Stimulated activated naive CD8-positive, alpha-beta T cell treated with anti-CD3 and anti-CD28 coated beads, Interleukin-15, Interleukin-2, amounts not matched to agents 100 U/mL and 50 U/mL, for 24 hours (primary cell): ENCODE data around the gene SDC1.

Experiments used
- ATAC-seq: fragments of 150-1000 bp; cut with Tn5 transposase; one replicate; pipeline ENCODE4 v1.10.0; 2021
- DNase-seq: peaks from one replicate; pipeline ENCODE4 v3.0.0; 2021

SDC1 gene

DNA sequence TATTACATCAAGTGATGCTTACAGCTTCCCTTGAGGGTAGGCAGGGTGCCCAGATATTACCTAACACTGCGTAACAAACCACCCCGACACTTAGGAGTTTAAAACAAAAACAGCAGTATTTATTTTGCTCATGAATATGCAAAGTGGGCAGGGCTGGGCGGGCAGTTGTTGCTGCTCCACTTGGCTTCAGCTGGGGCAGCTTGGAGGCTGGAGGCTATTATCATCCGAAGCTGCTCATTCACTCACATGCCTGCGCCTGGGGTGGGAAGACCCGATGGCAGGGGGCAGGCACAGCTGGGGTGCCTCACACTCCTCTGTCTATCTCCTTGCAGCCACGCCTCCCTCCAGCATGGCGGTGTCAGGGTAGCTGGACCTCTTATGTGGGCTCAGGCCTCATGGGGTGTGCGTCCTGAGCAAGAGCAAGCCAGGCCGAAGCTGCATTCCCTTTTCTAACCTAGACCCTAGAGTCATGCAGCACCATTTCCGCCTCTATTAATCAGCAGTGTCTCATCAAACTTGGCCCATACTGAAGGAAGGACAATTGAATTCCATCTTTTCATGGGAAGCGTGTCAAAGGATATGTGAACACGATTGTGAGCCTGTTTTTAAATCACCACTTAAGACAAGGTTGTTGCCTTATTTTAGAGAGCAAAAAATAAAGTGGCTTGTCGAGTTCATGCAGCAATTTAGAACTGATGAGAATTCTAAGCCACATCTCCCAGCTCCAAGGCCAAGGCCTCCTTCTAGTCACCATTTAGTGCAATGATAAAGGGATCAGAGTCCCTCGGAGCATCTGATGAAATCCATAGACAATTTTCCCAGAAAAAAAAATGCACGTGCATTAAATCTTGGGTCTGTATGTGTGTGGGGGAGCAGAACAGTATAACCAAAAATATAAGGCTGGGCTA is 54.9 kb downstream of the SDC1 start:
- DNase-seq, result no peak
- ATAC-seq, result no peak

DNA sequence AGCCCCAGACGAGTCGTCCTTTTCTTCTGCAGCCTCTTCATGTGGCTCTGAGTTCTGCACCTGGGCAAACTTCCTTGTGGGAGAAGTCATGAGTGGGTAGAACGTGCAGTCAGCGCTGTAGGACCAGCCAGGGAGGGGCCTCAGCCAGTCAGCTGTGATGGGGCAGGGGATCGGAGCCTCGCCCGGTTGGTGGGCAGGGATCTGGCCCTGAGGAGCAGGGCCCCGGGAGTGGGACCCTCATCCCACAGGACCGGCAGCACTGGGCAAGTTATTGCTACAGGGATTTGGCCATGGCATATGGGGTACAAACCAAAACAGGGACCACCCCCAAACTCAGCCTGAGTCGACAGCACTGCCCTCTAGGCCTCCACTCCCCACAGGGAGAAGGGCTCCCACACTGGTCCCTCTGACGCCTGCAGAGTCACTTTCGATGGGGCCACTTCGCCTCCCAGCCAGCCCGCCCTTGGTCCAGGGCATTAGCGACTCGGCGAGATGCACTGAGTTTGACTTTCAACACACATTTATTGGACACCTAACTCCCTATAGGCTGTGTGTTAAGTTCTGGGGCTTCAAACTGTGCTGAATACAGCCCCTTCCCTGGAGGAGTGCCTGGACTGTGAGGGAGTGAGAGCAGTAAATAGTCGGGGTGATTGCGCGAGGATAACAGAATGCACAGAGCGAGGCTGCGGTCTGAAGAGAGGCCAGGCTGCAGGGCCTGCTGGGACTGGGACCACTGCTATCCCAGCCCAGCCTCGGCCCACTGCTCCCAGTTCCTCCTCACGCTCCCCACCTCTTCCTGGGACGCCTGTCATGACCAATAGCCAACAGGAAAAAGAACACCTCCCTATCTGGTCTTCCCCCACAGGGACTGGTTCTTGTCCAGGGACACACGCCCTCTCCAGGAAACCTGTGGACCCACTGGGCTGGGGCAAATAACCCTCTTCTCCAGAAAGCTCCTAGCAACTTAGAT is 55.9 kb downstream of the SDC1 start:
- DNase-seq (no peak), ATAC-seq (no peak)

DNA sequence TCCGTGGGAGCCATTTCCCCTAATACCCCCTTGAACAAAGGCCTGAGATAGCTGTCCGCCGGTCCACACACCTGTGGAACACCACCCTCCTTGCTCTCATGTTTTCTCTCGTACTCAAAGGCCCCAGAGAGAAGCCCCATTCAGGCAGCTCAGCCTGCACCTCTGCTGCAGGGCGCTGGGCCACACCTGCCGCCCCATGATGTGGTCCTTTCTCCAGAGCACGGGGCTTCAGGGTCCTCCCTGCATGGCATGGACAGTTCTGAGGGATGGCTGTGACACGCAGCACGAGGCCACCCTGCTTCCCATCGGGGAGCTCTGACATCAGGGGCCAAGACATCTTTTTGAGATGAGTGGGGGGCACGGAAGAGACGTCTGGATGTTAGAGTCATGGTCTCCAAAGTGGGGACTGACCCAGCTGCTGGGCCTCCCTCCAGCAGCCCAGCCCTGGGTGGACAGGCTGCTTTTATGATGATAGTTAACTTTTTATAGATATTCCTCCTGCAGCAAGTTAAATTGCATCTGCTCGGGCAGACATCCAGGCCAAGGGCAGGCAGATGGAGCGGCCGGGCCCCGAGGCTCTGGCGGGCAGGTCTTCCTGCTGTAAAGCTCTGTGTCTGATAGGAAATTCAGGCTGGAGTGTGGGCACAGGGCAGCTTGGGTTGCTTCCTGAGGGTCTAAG is 56.7 kb downstream of the SDC1 start:
- ATAC-seq (no peak), DNase-seq (no peak)

DNA sequence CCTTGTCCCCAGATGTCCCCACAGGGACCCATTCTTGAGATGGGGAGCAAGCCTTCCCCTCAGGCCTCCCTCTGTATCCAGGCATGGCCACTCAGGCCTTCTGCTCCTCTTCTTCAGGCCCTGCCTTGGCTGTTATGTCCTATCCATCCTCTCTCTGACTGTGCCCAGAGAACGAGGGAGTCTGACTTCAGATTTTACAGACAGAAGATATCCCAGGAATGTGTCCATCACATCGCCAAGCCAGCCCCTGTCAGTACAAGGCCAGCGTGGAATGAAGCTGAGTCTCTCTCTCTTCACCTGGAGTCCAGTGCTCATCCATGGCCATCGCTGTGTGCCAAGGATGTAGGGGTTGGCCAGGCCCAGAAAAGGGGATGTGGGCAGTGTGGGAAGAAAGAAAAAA is 57.6 kb downstream of the SDC1 start:
- ATAC-seq (no peak), DNase-seq (no peak)

DNA sequence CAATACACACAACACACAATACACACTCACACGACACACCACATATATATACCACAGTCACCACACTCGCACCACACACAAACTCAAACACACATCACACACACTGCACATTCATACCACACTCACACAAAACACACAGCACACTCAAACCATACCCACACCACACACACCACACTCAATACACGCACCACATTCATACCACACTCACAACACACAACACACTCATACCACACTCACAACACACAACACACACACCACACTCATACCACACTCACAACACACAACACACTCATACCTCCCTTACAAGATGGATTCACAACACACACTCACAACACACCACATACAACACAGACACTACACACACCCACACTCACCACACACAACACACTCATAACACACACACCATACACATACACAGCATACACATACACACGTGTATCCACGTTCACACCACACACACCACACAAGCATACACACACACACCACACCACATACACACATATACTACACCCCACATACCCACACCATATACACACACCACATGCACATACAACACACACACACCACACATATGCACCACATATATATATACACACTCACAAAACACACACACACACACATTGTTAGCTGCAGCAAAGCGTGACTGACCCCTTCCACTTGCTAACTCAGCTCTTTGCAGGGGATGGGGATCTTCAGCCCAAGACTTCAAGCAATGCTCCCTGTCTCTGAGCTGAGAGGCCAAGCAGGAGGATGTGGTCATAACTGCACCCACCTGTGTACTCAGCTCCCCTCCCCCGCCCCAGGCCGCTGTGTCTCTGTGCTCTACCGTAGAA is 59.0 kb downstream of the SDC1 start:
- DNase-seq (no peak), ATAC-seq (peak; percentile 6)

DNA sequence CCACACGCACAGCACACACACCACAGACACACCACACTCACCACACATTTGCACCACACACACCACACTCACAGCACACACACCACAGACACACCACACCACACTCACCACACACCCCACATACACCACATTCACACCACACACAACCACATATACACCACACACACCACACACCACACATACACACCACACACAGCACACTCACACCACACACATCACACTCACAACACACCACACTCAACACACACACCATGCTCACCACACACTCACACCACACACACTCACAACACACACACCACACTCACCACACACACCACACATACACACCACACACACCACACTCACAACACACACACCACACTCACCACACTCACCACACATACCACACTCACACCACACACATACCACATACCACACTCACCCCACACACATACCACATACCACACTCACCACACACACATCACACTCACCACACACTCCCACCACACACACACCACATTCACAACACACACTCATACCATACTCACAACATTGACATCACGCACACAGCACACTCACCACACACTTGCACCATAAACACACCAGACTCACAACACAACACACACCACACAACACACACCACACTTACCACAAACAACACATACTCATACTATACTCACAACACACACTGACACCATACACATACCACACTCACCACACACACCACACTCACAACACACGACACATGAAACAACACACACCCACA is 60.0 kb downstream of the SDC1 start:
- ATAC-seq, result no peak
- DNase-seq, result no peak

DNA sequence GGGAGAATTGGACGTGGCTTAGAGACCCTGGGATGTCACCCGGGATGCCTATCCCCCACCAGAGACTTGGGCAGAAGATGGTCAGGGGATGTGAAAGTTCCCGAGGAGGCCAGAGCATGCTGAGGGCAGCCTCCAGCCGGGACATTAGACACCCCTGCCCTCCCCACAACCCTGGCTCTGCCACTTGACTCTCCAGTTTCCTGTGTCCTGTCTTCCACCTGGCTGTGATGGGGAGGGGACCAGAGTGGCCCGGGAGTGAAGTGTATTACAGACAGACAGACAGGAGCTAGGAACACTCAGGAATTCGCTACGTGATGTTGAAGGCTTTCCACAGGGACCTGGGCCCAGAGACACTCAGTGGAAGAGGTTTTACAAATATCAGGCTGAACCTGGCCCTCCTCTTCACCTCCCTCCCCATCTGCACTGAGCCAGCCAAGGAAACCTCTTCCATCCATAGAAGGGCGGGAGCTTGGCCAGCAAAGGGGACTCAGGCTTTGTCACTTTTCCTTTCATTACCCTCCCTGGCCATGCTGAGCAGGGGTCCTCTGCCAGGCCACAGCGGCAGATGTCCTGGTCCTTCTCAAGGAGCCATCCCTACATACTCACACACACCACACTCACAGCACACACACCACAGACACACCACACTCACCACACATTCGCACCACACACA is 60.7 kb downstream of the SDC1 start:
- DNase-seq (no peak), ATAC-seq (no peak)

DNA sequence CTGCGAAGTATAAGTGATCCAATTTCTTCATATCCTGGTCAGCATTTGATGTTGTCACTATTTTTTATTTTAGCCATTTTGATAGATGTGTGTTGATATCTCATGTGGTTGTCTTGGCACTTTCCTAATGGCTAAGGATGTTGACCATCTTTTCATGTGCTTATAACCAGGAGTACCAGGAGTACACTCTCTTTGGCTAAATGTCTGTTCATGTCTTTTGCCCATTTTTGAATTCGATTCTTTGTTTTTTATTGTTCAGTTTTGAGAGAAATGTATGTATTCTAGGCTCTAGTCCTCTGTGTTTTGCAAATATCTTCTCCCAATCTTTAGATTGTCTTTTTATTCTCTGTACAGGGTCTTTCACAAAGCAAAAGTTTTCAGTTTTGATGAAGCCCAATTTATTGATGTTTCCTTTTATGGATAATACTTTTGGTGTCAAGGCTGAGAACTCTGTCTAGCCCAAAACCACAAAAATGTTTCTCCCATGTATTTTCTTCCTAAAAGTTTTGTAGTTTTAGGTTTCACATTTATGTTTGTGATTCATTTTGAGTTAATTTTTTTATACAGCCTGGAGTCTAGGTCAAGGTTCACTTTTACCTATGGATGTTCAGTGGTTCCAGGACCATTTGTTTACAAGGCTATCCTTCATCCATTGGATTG is 65.4 kb downstream of the SDC1 start:
- no peak for ATAC-seq
- no peak for DNase-seq

DNA sequence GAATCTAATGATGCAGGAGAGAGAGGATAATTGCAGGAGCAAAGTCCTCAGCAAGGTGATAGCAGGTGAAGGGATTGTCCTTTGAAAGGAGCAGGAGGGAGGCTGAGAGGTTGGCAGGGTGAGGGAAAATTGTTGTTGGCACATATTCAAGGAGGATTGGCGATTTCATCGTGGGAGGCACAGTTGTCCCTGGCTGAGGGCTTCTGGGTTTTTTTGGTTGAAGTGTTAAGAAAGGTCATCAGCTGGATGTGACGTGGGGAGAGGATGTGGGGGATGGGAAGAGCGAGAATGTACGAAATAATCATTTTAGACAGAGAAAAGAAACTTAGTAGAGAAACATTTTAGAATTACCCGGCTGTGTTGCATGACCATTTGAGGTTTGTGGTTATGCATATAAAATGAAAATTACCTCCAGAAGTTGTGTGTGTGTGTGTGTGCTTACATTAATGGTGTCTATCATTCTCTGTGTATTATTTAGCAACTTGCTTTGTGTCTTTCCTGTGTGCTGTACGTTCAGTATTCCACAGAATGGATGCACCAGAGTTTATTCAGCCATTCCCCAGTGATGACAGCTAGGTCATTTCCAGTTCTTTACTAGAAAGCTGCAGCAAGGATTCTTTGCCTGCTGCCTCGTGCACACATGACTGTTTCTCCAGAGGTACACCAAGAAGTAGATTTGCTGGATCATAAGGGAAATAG is 67.6 kb downstream of the SDC1 start:
- DNase-seq (no peak), ATAC-seq (no peak)

DNA sequence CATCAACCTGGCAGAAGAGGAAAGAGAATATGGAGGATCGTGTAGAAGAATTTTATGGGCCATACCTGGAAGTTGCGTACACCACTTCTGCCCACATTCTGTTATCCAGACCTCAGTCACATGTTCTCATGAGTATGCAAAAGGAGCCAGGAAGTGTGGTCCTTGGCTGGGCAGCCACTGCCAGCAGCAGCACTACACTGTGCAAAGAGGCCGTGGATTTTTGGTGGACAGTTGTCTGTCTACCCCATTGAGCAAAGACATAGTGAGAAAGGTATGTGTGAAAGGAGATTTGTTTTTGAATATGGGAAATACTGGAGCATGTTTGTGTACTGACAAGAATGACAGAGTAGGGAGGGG is 68.1 kb downstream of the SDC1 start:
- ATAC-seq (no peak), DNase-seq (no peak)

DNA sequence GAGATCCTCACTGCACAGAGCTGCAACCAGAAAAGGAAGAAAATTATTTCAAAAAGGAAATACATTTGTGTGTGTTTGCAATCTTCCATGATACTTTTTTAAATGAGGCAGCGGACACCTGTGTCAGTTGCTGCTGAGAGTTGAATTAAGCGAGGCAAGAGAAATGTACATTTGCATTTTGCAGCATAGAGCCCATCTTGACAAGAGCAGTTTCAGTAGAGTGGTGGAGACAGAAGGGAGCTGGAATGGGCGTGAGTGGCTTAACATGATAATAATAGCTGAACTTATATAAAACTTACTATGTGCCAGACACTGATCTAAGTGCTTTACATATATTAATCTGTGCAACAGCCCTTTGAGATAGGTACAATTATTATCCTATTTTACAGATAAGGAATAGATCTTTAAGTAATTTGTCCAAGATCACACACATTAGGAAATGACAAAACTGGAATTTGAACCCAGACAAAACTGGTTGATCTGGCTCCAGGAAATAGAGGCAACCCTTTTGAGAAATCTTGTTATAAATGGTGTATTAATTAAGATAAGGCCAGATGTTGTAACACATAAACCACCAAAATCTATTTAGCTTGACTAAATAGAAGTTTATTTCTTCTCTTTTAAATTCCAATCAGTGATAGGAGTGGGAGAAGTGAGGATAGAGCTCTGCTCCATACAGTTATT is 68.7 kb downstream of the SDC1 start:
- no peak for DNase-seq
- no peak for ATAC-seq

DNA sequence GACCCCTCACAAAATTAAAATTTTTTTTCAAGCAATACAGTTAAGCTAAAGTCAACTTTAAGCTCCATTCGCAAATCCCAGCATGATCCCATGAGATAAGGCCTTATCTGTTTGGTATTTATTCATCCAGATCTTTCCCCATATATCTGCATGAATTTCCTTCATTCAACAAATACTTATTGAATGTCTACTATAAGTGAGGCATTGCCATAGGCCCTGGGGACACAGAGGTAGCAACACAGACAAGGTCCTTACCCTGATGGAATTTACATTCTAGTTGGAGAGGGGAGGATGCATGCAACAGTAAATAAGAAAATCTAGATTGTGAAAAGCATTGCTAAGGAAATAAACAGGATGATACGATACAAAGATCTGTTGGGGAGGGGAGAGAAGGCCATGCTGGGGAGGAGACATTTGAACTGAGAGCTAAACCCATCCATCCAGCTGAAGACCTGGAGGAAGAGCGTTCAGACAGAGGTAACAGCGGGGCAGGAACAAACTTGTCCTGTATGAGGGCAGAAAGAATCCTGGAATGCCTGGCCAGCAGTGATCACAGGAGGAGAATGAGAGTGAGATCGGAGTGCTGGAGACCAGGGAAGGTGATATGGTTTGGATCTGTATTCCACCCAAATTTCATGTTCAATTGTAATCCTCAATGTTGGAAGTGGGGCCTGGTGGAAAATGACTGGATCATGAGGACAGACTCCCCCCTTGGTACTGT is 71.6 kb downstream of the SDC1 start:
- no peak for DNase-seq
- no peak for ATAC-seq

DNA sequence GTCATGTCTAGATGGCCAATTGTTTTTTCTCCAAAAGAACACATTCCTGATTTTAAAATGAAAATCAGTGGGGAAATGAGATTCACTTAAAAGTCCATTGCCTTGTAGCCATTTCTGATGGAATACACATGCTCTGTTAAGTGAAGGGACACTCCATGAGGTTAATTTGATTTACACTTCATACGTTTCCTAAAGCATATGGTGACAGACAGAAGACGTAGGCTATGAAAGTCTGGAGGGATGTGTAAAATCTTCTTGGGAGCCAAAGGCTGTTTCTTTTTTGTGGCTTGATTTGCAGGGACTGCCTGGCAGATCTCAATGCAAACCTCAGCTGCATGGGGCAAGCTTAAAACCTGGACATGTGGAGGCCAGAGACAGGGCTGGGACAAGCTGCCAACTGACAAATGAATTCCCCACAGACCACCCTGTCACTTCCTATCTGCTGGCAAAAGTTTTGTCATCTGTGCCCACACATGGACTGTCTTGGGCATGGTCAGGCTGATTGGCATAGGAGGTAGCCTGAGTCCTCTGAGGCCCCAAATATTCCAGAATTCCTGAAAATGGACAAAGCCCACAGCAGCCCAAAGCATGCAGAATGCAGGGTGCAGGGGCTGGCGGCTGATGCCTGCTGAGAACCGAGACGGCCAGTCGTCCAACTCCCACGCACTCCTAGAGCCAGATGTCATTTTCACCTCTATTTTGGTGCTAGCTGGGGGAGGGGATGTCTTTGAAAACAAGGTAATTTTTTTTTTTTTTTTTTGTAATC is 73.9 kb downstream of the SDC1 start:
- no peak for DNase-seq
- no peak for ATAC-seq
